HG03571 (cell line): ENCODE measurements around the gene AK6.
"Not testable (repeated sequence)": the region's sequence is repeated elsewhere in the genome, so short reads cannot be mapped to it uniquely, and the experiment has no call there.

Experiments used
- ATAC-seq: cut with Tn5 transposase; IDR thresholded peaks from one replicate; pipeline ENCODE4 v1.9.1; 2021; ENCODE audit not compliant: unreplicated experiment

Gene AK6

DNA sequence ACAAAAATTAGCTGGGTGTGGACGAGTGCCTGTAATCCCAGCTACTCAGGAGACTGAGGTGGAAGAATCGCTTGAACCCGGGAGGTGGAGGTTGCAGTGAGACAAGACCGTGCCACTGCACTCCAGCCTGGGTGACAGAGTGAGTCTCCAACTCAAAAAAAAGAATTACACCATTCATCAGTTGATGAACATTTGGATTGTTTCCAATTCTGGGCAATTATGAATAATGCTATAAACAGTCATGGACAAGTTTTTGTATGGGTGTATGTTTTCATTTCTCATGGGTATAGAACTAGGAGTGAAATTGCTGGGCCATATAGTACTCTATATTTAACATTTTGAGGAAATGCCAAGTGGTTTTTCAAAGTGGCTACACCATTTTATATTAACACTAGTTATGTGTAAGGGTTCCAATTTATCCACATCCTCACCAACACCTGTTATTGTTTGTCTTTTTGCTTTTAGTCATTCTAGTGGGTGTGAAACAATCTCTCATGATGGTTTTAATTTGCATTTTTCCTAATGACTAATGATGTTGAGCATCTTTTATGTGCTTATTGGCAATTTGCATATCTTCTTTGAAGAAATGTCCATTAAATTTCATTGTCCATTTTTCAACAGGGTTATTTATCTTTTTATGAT lies 27.7 kb downstream of the AK6 start:
- no peak for ATAC-seq

DNA sequence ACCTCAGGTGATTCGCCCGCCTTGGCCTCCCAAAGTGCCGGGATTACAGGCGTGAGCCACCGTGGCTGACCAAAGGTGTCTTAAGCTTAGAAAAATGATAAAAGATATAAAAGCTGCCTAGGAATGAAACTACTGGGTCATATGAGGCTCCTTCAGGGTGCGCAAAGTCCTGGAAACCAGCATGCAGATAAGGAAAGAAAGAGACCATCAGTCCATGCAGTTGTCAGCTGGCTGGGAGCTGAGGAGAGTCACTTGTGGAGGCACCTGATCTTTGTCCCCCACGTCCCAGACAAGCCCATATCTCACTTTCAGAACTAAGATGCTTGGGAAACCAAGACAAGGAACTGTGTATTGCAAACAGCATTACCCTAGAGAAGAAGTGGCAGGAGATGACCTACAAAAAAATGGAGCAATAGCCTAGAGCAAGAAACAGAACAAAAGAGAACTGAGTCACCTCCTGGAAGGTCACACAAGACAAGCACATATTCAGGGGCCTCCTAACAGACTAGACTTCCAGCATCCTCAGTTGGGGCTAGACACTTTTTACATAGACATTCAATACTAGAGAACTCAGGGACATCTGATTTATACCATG lies 33.9 kb downstream of the AK6 start:
- ATAC-seq = no peak

- ATAC-seq = peak; percentile 41
Observed at GRCh38 chr5:69334793-69335268, 34.5 kb downstream of the AK6 start.

GRCh38 chr5:69333668-69334315 lies 35.5 kb downstream of the AK6 start:
- ATAC-seq = not testable (repeated sequence)

- ATAC-seq = no peak
Observed at GRCh38 chr5:69331528-69332445, 37.5 kb downstream of the AK6 start.

- ATAC-seq = no peak
Observed at GRCh38 chr5:69329905-69330489, 39.3 kb downstream of the AK6 start.

- no peak for ATAC-seq
Observed at GRCh38 chr5:69326365-69326764, 43.0 kb downstream of the AK6 start.

- no peak for ATAC-seq
Observed at GRCh38 chr5:69317391-69317790, 51.9 kb downstream of the AK6 start.

GRCh38 chr5:69315972-69316371 lies 53.3 kb downstream of the AK6 start:
- no peak for ATAC-seq

DNA sequence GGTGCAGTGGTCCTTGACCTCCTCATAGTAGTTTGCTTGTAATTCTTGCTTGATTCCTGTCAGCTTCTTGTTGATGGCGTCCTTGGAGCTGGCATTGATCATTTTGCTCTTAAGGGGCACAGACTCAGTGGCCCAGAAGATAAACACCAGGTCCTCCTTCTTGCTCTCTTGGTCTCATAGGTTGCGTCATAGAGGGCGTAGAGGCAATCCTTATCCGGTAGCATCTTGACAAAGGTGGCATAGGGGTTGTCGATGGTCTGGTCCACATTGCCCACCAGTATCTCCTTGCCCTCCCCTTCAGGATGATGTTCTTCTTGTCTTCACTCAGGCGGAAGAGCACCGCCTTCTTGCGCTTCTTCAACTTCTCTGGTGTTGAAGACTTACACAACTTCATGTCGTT lies 55.9 kb downstream of the AK6 start:
- ATAC-seq = no peak

DNA sequence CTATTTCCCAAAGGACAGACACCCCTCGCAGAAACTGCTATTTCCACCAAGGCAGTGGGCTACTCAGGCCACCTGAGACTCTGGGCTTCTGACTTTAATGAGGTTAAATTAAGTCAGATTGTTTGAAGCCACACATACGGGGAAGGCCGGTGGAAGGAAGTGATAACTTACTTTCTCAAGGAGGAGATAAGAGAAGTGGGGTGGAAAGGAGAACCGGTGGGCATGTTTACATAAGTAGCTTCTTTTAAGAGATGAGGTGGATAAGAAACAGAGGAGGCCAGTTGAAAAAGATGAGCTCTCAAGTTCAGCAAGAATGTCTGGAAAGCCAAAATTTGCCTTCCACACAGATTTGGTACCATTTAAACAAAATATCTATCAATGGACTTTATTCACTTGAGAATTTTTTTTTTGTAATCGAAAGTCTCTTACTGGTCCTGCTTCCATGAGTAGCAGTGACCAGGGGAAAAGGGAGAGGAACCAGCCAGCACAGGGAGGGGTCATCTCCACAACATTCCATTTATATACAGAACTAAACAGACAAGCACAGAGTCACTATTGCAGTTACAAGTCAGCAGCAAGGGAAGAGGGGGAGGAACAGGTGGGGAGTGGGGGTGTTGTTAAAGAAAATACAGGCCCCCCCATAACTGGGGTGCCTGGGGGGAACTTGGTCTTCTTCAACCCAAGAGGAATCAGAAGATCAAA lies 56.7 kb downstream of the AK6 start:
- ATAC-seq = no peak

- no peak for ATAC-seq
Observed at GRCh38 chr5:69309380-69309779, 59.9 kb downstream of the AK6 start.

DNA sequence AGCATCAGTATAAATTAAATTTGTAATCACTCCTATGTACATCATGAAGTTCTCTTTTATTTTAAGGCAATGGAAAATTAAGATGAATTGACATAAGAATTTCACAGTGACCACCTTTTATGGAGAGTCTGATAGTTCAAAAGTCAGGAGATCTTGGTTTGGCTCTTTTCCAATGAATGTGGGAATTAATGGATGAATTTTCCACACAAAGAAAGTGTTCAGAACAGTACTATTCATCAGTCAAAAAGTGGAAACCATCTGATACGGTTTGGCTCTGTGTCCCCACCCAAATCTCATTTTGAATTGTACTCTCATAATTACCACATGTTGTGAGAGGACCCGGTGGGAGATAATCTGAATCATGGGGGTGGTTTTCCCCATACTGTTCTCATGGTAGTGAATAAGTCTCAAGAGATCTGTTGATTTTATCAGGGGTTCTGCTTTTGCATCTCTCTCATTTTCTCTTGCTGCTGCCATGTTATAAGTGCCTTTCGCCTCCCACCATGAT lies 61.2 kb downstream of the AK6 start:
- no peak for ATAC-seq

GRCh38 chr5:69305512-69305911 lies 63.8 kb downstream of the AK6 start:
- ATAC-seq = no peak
